HG03460 (cell line): ENCODE measurements around the gene NOL4.

Experiments used
- ATAC-seq: cut with Tn5 transposase; IDR thresholded peaks from one replicate; pipeline ENCODE4 v1.9.1; 2021; ENCODE audit not compliant: unreplicated experiment

Gene NOL4

DNA sequence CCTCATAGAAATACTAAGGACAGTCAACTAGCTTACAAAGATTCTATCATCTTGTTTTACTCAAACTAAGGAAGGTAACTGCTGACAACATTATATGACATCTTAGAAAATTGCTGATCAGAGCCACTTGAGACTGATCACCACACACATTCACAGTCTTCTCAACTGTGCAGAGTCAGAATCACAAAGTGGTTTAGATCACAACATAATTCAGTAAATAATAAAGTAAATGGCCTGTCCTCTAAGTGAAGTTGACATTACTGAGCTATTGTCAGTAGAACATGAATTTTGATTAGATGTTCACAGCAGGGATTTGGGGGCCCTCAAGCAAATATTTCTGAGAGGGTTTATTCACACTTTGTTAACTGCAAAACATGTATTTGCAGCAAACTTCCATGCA is 28.5 kb downstream of the NOL4 start:
- ATAC-seq = no peak

DNA sequence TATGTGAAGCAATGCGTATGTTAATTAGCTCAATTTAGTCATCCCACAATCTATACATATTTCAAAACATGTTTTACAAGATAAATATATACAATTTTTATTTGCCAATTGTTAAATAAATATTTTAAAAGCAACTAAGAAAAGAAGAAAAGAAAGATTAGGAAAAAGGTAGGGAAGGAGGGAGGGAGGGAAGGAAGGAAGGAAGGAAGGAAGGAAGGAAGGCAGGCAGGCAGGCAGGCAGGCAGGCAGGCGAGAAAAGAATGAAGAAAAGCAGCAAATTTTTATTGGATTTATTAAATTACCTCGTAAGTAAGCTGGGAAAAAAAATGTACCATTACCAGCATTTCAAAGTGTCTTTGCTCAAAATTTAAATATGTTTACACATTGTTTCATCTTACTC is 30.5 kb downstream of the NOL4 start:
- no peak for ATAC-seq

DNA sequence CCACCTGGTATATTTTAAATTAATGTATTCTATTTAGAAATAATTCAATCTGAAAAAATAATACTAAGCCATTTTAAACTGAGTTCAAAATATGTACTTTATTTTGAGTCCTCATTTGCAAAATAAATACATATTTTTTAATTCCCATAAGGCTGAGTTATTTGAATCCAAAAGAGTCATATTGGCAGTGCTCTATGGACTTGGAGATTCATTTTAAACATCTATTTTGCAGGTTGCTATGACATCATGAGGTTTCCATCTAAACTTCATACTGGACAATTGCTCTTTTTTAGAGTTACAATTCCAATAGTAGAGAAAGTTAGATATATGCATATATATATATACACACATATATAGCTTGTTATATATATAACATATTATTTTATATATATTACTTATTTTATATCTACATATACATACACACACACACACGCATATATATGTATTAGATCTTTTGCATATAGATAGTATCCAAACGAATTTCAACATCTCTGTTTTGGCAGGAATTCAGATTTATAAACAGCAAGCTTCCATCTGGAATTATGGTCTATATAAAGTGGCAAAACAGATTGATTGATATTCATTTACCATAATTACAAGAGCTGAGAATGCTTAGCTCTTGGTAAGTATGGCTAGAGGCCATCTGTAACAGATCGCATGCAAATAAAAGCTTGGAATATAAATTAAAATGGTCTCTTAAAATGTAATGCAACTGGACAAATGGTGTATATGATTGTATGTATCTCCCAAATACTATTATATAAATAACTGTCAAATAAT is 34.9 kb downstream of the NOL4 start:
- ATAC-seq = no peak
